CD1c-positive myeloid dendritic cell (primary cell): ENCODE results near the gene BRINP3.
"Not testable (repeated sequence)": the region's sequence is repeated elsewhere in the genome, so short reads cannot be mapped to it uniquely, and the experiment has no call there.

Experiments
- DNase-seq: peaks from one replicate; pipeline ENCODE4 v3.0.0-alpha.2; 2016; ENCODE audit errors: extremely low spot score

BRINP3 gene

GRCh38 chr1:190179817-190180216 lies 297.8 kb downstream of the BRINP3 start:
- no peak for DNase-seq

- no peak for DNase-seq
Measured at GRCh38 chr1:190178827-190179226, 298.8 kb downstream of the BRINP3 start.

GRCh38 chr1:190177555-190177954 lies 300.1 kb downstream of the BRINP3 start:
- no peak for DNase-seq

DNA sequence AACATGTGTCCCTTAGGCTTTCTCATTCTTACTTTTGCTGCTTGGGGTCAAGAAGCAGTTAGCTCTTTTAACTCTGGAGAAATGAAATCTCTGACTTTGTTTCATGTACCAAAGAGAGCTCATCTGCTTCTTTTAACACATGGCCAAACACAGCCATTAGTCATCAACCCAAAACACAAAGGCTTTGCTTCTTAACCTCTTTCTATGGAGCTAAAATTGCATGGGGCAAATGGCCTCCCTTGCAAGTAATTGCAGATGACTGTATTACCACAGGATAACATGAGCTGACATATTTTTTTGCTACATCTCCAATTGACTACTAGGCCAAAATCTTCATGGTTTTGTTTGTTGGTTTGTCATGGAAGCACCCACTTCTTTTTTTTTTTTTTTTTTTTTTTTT lies 300.9 kb downstream of the BRINP3 start:
- DNase-seq: no peak

GRCh38 chr1:190175320-190175719 lies 302.3 kb downstream of the BRINP3 start:
- DNase-seq: no peak

- DNase-seq: no peak
Measured at GRCh38 chr1:190172651-190173430, 304.8 kb downstream of the BRINP3 start.

DNA sequence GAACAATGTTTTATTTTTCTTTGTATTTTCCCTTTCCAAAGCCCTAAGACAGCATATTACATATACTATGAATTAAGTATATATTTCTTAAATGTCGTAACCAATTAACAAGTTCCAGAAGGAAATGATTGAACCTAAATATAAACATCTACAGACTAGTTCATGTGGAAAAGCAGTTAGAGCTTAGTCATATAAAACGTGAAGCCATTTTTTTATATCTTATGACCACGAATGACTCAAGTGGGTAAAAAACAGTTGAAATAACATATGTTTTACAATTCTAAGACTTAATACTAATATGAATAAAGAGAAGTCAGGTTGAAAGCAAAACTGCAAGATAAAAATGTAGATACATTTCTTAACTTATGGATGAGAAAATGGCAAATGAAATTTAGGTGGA lies 307.3 kb downstream of the BRINP3 start:
- DNase-seq: no peak

DNA sequence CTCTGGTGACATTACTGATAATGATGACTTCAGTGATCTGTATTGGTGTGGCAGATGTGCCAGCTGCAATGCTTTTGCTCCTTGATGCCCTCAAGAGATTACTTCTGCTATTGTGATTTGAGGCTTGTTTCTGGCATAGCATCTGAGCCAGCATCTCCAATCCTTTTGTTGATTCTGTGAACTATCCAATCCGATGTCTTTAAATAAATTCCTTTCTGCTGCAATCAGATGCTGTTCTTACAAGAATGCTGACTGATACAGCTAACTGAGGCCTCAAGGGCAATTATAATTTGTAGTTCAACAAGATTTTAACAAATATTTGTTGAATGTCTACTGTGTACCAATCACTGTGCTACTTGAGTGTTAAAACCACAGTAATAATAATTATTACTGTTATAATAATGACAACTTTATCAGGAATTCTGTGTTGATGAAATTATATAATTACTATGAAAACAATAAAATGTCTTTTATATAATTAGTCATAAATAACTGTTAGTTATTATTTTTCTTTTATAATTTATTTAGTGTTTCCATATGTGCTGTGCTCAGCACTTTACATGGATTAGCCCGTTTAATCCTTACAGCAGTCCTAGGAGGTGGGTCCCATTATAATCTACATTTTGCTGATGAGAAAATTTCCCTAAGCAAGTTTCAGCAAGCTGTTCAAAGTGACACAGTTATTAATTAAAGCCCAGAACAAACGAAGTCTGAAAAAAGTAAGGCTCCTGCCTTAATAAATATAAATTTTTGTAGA lies 308.2 kb downstream of the BRINP3 start:
- DNase-seq: no peak

- DNase-seq: no peak
Measured at GRCh38 chr1:190168893-190169280, 308.8 kb downstream of the BRINP3 start.

- DNase-seq: no peak
Measured at GRCh38 chr1:190168116-190168892, 309.4 kb downstream of the BRINP3 start.

DNA sequence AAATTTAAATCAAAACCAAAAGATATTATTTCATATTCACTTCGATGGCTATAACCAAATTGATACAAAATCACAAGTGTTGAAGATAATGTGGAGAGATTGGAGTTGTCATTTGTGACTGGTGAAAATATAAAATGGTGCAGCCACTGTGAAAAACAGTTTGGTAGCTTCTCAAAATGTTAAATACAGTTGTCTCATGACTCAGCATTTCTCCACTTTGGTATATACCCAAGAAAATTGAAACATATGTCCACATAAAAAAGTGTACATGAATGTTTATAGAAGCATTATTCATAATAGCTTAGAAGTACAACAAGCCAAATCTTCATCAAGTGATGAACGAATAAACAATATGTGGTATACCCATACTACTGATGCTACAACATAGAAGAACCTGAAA lies 318.5 kb downstream of the BRINP3 start:
- no peak for DNase-seq

DNA sequence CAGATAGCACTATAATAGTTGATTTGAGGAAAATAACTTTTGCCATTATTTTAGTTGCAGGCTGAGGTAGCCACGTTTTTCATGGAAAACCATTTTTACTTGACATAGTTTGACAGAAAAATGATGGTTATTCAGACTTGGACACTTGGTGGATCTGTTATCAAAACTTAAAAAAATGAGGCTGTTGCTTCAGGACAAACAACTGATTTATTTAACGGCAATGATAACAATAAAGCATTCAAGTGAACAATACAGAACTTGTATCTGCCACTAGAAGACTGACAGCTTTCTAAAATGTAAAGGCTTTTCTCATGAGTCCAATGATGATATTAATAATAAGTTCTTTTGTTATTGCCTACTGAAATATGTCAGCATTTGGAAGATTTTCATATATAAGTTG lies 322.9 kb downstream of the BRINP3 start:
- no peak for DNase-seq

GRCh38 chr1:190147616-190148015 lies 330.0 kb downstream of the BRINP3 start:
- no peak for DNase-seq

GRCh38 chr1:190144650-190145049 lies 333.0 kb downstream of the BRINP3 start:
- no peak for DNase-seq

- DNase-seq: no peak
Measured at GRCh38 chr1:190140644-190141043, 337.0 kb downstream of the BRINP3 start.

- DNase-seq: no peak
Measured at GRCh38 chr1:190138702-190139101, 339.0 kb downstream of the BRINP3 start.

DNA sequence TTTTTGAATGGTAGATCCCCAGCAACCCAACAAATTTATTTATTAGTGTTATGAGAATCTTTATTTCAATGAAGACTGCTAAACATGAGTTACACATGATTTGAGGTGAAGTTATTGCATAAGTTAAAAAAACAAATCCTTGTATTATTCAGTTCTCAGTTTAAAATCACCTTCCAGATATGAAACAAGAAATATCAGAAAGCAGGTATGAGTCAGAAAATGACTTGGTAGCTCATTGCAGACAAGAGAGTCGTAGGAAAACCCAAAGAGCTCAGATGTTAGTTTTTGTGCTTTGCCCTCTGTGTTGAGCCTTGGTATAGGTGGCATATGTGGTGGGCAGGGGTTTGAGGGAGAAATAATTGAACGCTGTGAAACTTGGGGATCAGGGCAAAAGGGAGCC lies 339.4 kb downstream of the BRINP3 start:
- no peak for DNase-seq

DNA sequence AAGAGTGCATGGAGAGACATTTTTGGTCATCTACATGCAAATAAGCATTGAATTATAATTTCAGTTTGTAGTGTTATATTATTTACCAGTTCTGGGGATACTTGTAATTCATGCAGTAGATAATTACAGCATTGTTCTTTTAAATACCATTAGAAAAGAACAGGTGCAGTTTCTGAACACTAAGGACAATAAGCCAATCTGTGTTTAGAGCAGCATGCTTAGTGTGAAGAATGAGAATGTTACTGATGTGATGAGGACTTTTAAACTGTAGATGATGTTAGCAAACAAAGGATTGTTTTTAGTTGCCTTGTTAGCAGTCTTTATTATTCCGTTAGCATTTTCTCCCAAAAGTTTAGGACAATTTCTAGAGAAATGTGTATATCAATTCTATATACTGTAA lies 348.3 kb downstream of the BRINP3 start:
- no peak for DNase-seq

- DNase-seq: no peak
Measured at GRCh38 chr1:190126728-190127127, 350.9 kb downstream of the BRINP3 start.

GRCh38 chr1:190124068-190124467 lies 353.6 kb downstream of the BRINP3 start:
- DNase-seq: no peak

DNA sequence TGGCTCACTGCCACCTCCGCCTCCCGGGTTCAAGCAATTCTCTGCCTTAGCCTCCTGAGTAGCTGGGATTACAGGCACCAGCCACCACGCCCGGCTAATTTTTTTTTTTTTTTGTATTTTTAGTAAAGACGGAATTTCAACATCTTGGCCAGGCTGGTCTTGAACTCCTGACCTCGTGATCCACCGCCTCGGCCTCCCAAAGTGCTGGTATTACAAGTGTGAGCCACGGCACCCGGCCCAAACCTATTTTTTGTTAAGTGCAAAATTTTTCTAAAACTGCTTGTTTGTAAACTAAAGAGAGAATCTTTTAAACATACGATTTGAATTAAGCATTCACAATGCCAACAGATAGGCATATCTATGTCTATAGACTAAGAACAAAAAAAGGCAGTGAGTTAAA lies 357.1 kb downstream of the BRINP3 start:
- not testable (repeated sequence) for DNase-seq

- no peak for DNase-seq
Measured at GRCh38 chr1:190119683-190120082, 358.0 kb downstream of the BRINP3 start.

GRCh38 chr1:190116921-190117320 lies 360.7 kb downstream of the BRINP3 start:
- DNase-seq: no peak
